Small intestine (tissue), 7 donors: Measurements from ENCODE around the gene NWD2. TPM values are rescaled to one million over a fixed set of nuclear protein-coding genes. Genes with fewer than 3 reads are reported as not detected.

Experiments
- DNase-seq, 2 donors: peaks; one replicate each; pipeline versions ENCODE4 v3.0.0 to v3.0.0-alpha.2; 2013
- FAIRE-seq: peaks from 2 replicates; lab custom pipeline; 2012; peaks lifted over from hg19 to GRCh38; lab: Jason Lieb, UNC
- H3K27ac ChIP-seq, 3 donors: one replicate each; pipeline ENCODE4 v1.5.1; 2013; ENCODE audit warnings: low read length in 2 of 3, mild to moderate bottlenecking in 2 of 3, control low read depth in 1 of 3, inconsistent platforms in 1 of 3, low read depth in 1 of 3, moderate library complexity in 1 of 3
- H3K27me3 ChIP-seq, 3 donors: one replicate each; pipeline ENCODE4 v1.6.1; 2013; ENCODE audit warnings: low read length in 3 of 3, inconsistent platforms in 1 of 3; ENCODE audit not compliant: control insufficient read depth in 3 of 3, insufficient read depth in 3 of 3
- H3K36me3 ChIP-seq, 3 donors: one replicate each; pipeline ENCODE4 v1.6.1; 2013; ENCODE audit warnings: low read length in 3 of 3, inconsistent platforms in 1 of 3, low read depth in 1 of 3, mild to moderate bottlenecking in 1 of 3, moderate library complexity in 1 of 3; ENCODE audit not compliant: control insufficient read depth in 3 of 3, insufficient read depth in 2 of 3
- H3K4me1 ChIP-seq, 3 donors: one replicate each; pipeline ENCODE4 v1.6.1; 2013; ENCODE audit warnings: low read length in 2 of 3, inconsistent platforms in 1 of 3, low read depth in 1 of 3, mild to moderate bottlenecking in 1 of 3, moderate library complexity in 1 of 3; ENCODE audit not compliant: control insufficient read depth in 3 of 3, insufficient read depth in 2 of 3
- H3K4me3 ChIP-seq, 3 donors: one replicate each; pipeline ENCODE4 v1.5.1; 2013; ENCODE audit warnings: low read length in 3 of 3, control low read depth in 1 of 3, inconsistent platforms in 1 of 3, low read depth in 1 of 3, mild to moderate bottlenecking in 1 of 3, moderate library complexity in 1 of 3
- H3K9me3 ChIP-seq, 2 donors: one replicate each; pipeline ENCODE4 v1.6.1; 2013; ENCODE audit warnings: low read depth in 1 of 2, low read length in 1 of 2; ENCODE audit not compliant: control insufficient read depth in 2 of 2, insufficient read depth in 1 of 2
- whole genome bisulfite sequencing, 3 donors: extraction: QIAGEN DNeasy Blood & Tissue Kit; methylation state at CpG; one replicate each; pipeline ENCODE4 v1.1.7; 2013; 5-methylcytosine and 5-hydroxymethylcytosine counted together
- polyA plus RNA-seq, 4 donors: library from polyadenylated mRNA; stranded (reverse) in 3 of 4; unstranded in 1 of 4; fragments of 200-250 nt in 3 of 4; fragments of 120-200 nt in 1 of 4; gene quantifications; one replicate each; pipeline versions ENCODE4 v1.2.1 to v1.2.3, GENCODE V29; 2013
- donor health status: healthy with polysubstance abuse.
- donor health status: control.
- donor health status: control.
- donor health status: Bipolar disorder and iron deficiency.
- donor health status: healthy.

NWD2 gene
- polyA plus RNA-seq, 4 donors, result under 0.01 to 0.15 (median 0.01) TPM; not detected in 1

DNA sequence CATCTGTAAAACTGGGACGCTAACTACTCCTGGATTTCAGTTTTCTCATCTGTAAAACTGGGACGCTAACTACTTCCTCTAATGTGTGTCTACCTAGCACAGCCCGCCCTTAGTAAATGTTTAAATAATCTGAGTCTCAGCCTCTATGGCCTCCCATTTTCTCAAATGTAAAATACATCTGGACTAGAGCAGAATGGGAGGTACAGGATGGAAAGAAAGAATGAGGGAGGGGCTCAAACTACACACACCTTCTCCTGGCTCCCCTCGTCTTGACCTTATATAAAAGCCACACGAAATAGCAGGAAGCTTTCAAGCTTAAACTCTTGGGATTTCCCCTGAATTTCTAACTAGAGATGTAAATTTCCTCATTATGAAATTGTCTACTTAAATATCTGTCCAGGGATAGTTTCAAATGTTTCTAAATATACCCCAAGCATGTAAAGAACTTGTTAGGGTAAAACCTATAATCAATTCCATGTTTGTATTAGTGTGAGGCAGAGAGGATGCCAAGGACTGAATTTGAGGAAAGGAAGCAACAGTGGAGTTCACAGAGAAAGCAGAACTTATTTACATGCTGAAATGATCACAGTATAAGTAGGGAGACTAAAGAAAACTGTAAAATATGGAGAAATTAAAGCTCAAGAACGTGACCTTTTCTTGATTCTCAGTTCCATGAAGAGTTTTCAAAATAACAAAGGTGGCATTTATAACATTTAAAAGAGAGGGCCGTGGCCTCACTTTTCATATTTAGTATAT is 220.0 kb downstream of the NWD2 start:
- no peak overlapping the region for H3K4me3 ChIP-seq
- H3K36me3 ChIP-seq, result no peaks in the 10 kb centered on the region
- H3K9me3 ChIP-seq, result no peaks in the 10 kb centered on the region
- WGBS, 3 donors, result 53 to 70% (median 58%) methylated on average over 7 of the region's 7 CpGs
- no peaks in the 10 kb centered on the region for H3K27me3 ChIP-seq
- FAIRE-seq (no peak), DNase-seq (peak; percentile 33 to 60)
- H3K27ac ChIP-seq, result peak overlapping the region in 2 of 3 donors; percentile 57 to 80
- peaks cover 5 to 36% (median 6%) of the 10 kb centered on the region in 3 donors for H3K4me1 ChIP-seq

DNA sequence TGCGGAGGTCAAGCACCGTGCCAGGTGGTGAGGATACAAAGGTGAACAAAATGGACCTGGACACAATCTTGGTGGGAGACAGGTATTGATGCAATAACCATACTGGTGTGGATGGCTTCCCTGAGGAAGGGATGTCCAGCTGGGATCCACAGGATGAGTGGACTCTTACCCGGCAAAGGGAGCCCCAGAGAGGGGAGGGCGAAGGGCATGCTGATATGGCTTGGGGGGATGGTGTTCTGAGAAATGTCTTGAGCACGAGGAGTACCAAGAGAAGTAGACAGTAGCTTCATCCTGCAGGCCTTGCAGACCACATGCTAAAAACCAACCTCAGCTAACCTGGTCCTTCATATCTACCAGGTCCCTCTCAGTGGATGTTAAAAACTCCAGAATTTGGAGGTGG is 220.8 kb downstream of the NWD2 start:
- H3K4me1 ChIP-seq, result peaks cover 5 to 37% (median 6%) of the 10 kb centered on the region in 3 donors
- 63 to 69% (median 63%) methylated on average over 5 of the region's 5 CpGs for WGBS, 3 donors
- no peak overlapping the region for H3K4me3 ChIP-seq
- no peak for FAIRE-seq
- peak; percentile 50 to 82 for DNase-seq
- H3K9me3 ChIP-seq, result no peaks in the 10 kb centered on the region
- H3K27ac ChIP-seq, result peak overlapping the region in 1 of 3 donors; percentile 80
- no peaks in the 10 kb centered on the region for H3K36me3 ChIP-seq
- H3K27me3 ChIP-seq, result no peaks in the 10 kb centered on the region

DNA sequence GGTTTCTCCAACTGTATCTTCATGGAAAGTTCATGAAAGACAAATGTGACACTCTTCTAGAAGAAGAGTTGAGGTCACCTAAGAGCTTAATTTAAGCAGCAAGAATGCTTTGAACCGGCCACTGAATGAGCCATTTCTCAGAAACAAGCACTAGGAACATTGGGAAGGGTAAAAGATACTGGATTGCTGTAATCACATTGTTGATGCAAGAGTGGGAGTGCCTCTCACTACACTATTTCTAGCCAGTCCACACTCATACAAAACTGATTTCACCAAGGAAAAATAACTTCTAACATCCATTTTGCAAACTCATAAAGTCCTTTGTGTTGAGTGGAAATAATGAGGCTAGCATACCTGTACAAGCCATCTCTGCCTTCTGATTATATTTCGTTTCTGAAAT is 221.3 kb downstream of the NWD2 start:
- 52 to 85% (median 62%) methylated on average over 2 of the region's 2 CpGs for WGBS, 3 donors
- Histone ChIP-seq H3K27me3 (no peaks in the 10 kb centered on the region), H3K9me3 (no peaks in the 10 kb centered on the region), H3K27ac (peak overlapping the region in 1 of 3 donors; percentile 80), H3K4me1 (peaks cover 5 to 39% (median 6%) of the 10 kb centered on the region in 3 donors), H3K36me3 (no peaks in the 10 kb centered on the region), H3K4me3 (no peak overlapping the region)
- DNase-seq (no peak), FAIRE-seq (no peak)

DNA sequence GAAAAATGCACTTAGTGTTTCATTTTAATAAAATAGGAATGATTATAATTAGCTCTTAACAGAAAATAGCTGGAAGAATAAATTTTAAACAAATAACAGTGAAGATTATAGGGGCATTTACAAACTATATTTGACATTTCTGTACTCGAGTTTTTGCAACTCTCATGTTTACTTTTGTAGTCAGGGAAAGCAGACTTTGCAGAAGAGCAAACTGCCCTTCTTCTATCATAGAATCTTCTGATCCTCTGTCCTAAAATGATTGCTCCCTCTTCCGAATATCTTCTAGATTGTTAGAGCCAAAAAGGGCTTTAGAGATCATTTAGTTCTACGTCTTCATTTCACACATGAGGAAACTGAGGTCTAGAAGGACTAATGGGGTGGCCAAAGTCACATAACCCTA is 222.7 kb downstream of the NWD2 start:
- DNase-seq (no peak), FAIRE-seq (no peak)
- Histone ChIP-seq H3K9me3 (no peaks in the 10 kb centered on the region), H3K4me3 (no peak overlapping the region), H3K4me1 (peaks cover 5 to 42% (median 6%) of the 10 kb centered on the region in 3 donors), H3K27ac (no peak overlapping the region), H3K36me3 (no peaks in the 10 kb centered on the region), H3K27me3 (no peaks in the 10 kb centered on the region)
- WGBS, 3 donors, result 54 to 77% (median 55%) methylated on average over 3 of the region's 3 CpGs

DNA sequence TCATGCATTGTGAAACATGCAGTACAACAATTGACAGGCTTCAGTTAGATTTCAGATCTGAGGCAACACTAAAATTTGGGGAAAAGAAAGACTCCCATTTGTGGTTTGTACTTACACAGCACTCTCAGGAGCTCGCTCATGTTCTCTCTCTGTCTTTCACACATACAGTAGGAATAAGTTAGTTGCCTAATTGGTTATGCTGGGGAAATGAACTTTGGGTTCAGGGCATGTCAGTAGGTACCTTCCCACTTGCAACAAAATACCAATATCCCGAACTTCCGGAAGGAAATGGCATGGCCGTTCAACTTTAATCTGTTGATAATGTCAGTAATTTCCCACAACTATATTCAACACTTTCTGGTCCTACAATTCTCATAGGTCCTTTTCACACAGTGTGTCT is 223.3 kb downstream of the NWD2 start:
- Histone ChIP-seq H3K27ac (no peak overlapping the region), H3K27me3 (no peaks in the 10 kb centered on the region), H3K4me1 (peaks cover 5 to 41% (median 6%) of the 10 kb centered on the region in 3 donors), H3K9me3 (no peaks in the 10 kb centered on the region), H3K36me3 (no peaks in the 10 kb centered on the region), H3K4me3 (no peak overlapping the region)
- 20 to 61% (median 50%) methylated on average over 4 of the region's 4 CpGs for WGBS, 3 donors
- FAIRE-seq (no peak), DNase-seq (peak in 1 of 2 donors; percentile 73)

DNA sequence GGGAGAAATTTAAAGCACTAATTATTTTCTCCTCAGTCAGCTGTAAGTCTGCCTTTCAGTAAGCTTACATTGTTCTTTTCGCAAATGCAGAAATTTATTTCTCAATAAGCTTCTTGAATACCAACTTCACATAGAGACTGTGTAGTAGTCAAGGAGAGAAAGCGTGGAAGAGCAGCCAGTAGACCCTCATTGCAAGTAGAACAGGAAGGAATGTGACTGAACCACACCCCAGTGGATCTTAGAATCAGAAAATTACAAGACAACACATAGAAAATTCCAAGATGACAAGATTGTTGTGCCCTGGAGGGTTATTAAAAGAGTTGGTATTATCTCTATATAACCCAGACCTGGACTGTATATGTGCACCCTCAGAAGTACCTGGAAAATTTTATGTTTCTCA is 224.7 kb downstream of the NWD2 start:
- no peak for DNase-seq
- Histone ChIP-seq H3K27ac (no peak overlapping the region), H3K36me3 (no peaks in the 10 kb centered on the region), H3K4me1 (peaks cover 3 to 27% (median 5%) of the 10 kb centered on the region in 3 donors), H3K27me3 (no peaks in the 10 kb centered on the region), H3K9me3 (no peaks in the 10 kb centered on the region), H3K4me3 (no peak overlapping the region)
- 89 to 97% (median 89%) methylated on average over 2 of the region's 2 CpGs for WGBS, 3 donors
- FAIRE-seq, result no peak

DNA sequence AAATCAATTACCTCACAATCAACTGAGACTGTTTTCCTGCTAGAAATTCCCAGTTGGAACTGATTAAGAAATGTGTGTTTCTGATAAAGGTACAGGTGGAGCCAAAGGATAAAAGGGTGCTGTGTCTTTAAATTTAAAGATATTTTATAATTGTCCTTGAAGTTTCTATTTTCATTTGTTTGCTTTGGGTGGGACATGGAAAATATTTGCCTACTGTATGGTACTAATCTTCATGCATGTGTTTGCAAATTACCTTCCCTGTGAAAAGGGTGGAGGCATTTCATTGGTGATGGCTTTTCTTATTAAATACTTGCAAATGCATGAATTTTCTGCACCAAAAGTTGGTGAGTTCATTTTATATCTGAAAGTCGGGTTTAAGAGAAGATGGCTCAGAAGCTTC is 225.7 kb downstream of the NWD2 start:
- Histone ChIP-seq H3K36me3 (no peaks in the 10 kb centered on the region), H3K27ac (no peak overlapping the region)
- FAIRE-seq, result no peak

DNA sequence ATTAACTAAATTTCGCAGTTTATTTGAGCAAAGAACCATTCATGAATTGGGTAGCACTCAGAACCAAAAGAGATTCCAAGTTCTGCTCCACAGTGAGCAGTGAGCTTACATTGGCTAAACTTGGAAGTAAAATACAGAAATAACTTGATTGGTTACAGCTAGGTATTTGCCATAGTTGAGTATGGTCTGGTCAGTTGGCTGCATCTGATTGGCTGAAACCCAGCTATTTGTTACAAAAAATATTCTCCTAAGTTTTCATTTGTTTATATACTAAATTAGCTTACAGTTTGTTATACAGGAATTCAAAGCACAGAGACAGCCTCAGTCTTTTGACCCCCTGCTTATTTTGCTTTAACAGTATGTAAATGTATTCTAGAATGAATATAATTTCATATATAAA is 226.6 kb downstream of the NWD2 start:
- FAIRE-seq, result no peak
- Histone ChIP-seq H3K27me3 (no peaks in the 10 kb centered on the region), H3K27ac (no peak overlapping the region), H3K4me1 (peaks cover 0 to 15% (median 0%) of the 10 kb centered on the region in 3 donors), H3K4me3 (no peak overlapping the region), H3K9me3 (no peaks in the 10 kb centered on the region), H3K36me3 (no peaks in the 10 kb centered on the region)
- WGBS, 3 donors, result 88 to 93% (median 90%) methylated on average over 1 of the region's 1 CpG
- DNase-seq, result no peak

More for the DNA sequence above, 225.7 kb downstream of the NWD2 start:
- Histone ChIP-seq H3K4me1 (peaks cover under 1 to 23% (median 5%) of the 10 kb centered on the region in 3 donors), H3K9me3 (no peaks in the 10 kb centered on the region), H3K27me3 (no peaks in the 10 kb centered on the region), H3K4me3 (no peak overlapping the region)
- peak in 1 of 2 donors; percentile 48 for DNase-seq
- 15 to 54% (median 22%) methylated on average over 1 of the region's 1 CpG for WGBS, 3 donors
